Kasumi-1 (cell line): ENCODE results near the gene SH3BP4.

Source experiments
- DNase-seq, 2 experiments: peaks; one replicate each; lab custom pipeline; 2025; lab: John Stamatoyannopoulos, UW

SH3BP4 gene

GRCh38 chr2:234951664-234952269, at the start of gene SH3BP4:
SH3BP4 (plus strand) TSS chr2:234952017; CDS start chr2:235035003, 82,986 bp downstream.
- DNase-seq: no peak

GRCh38 chr2:234904785-234905184, 47.0 kb upstream of the SH3BP4 start:
- no peak for DNase-seq

GRCh38 chr2:234905547-234906265, 46.1 kb upstream of the SH3BP4 start:
- no peak for DNase-seq

- no peak for DNase-seq
These were observed 41.6 kb upstream of the SH3BP4 start for GRCh38 chr2:234910186-234910679.

- no peak for DNase-seq
These were observed 40.5 kb upstream of the SH3BP4 start for GRCh38 chr2:234911271-234911670.

- no peak for DNase-seq
These were observed 39.4 kb upstream of the SH3BP4 start for GRCh38 chr2:234912437-234912836.

- DNase-seq: no peak
These were observed 38.6 kb upstream of the SH3BP4 start for GRCh38 chr2:234913208-234913626.

GRCh38 chr2:234914371-234915154, 37.3 kb upstream of the SH3BP4 start:
- no peak for DNase-seq

- DNase-seq: no peak
These were observed 35.1 kb upstream of the SH3BP4 start for GRCh38 chr2:234916674-234917073.

- DNase-seq: no peak
These were observed 34.4 kb upstream of the SH3BP4 start for GRCh38 chr2:234917211-234917975.

GRCh38 chr2:234919711-234920110, 32.1 kb upstream of the SH3BP4 start:
- no peak for DNase-seq

GRCh38 chr2:234920836-234921235, 31.0 kb upstream of the SH3BP4 start:
- DNase-seq: no peak

GRCh38 chr2:234929002-234929401, 22.8 kb upstream of the SH3BP4 start:
- DNase-seq: no peak

- no peak for DNase-seq
These were observed 21.4 kb upstream of the SH3BP4 start for GRCh38 chr2:234930397-234930796.

- no peak for DNase-seq
These were observed 20.4 kb upstream of the SH3BP4 start for GRCh38 chr2:234931371-234931770.

- DNase-seq: no peak
These were observed 19.1 kb upstream of the SH3BP4 start for GRCh38 chr2:234932591-234933168.

GRCh38 chr2:234935311-234935710, 16.5 kb upstream of the SH3BP4 start:
- DNase-seq: no peak

GRCh38 chr2:234939576-234939975, 12.2 kb upstream of the SH3BP4 start:
- no peak for DNase-seq

GRCh38 chr2:234939996-234940395, 11.8 kb upstream of the SH3BP4 start:
- no peak for DNase-seq

GRCh38 chr2:234940527-234940926, 11.3 kb upstream of the SH3BP4 start:
- DNase-seq: no peak

- DNase-seq: no peak
These were observed 6.4 kb upstream of the SH3BP4 start for GRCh38 chr2:234945339-234945873.
